Measurements from ENCODE around the gene SLC7A4.

Gene SLC7A4

DNA sequence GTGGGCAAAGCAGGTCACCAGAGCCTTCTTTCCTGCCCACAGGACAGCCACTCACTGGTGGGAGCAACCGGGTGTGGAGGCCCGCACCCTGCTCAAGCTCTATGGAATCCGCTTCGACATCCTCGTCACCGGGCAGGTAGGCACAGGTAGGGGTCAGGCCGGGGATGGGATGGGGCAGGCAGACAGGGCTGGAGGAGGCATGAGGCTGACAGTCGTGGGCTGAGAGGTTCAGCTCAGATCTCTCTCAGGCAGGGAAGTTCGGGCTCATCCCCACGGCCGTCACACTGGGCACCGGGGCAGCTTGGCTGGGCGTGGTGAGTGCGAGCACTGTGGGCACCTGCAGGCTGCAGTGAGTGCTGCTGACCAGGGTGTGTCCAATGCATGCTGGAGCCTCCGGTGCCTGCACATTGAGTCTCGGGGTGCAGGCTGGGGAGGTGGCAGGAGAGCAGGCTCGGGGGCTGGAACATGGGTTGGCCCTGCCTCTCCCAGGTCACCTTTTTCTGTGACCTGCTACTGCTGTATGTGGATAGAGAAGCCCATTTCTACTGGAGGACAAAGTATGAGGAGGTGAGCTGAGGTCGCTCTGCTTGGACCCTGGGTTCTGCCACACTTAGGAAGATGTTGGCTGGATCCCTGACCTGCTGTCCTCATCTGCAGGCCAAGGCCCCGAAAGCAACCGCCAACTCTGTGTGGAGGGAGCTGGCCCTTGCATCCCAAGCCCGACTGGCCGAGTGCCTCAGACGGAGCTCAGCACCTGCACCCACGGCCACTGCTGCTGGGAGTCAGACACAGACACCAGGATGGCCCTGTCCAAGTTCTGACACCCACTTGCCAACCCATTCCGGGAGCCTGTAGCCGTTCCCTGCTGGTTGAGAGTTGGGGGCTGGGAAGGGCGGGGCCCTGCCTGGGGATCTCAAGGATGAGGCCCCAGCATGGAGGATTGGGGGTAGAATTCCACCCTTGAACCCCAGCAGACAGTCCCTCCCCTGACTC is 6.3 kb downstream of the SLC7A4 start:
- TF ChIP-seq, protein P1, sequence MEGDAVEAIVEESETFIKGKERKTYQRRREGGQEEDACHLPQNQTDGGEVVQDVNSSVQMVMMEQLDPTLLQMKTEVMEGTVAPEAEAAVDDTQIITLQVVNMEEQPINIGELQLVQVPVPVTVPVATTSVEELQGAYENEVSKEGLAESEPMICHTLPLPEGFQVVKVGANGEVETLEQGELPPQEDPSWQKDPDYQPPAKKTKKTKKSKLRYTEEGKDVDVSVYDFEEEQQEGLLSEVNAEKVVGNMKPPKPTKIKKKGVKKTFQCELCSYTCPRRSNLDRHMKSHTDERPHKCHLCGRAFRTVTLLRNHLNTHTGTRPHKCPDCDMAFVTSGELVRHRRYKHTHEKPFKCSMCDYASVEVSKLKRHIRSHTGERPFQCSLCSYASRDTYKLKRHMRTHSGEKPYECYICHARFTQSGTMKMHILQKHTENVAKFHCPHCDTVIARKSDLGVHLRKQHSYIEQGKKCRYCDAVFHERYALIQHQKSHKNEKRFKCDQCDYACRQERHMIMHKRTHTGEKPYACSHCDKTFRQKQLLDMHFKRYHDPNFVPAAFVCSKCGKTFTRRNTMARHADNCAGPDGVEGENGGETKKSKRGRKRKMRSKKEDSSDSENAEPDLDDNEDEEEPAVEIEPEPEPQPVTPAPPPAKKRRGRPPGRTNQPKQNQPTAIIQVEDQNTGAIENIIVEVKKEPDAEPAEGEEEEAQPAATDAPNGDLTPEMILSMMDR (IDR thresholded peaks at IDR 0.05; ENCODE audit: low read depth, low read length) = no peak
- no peak for DNase-seq (ENCODE audit: low read depth in 2 of 2)
- no peak overlapping the region for H3K4me3 ChIP-seq (replicated peaks in 1 of 2; ENCODE audit: low read depth in 2 of 2, low read length in 2 of 2)

DNA sequence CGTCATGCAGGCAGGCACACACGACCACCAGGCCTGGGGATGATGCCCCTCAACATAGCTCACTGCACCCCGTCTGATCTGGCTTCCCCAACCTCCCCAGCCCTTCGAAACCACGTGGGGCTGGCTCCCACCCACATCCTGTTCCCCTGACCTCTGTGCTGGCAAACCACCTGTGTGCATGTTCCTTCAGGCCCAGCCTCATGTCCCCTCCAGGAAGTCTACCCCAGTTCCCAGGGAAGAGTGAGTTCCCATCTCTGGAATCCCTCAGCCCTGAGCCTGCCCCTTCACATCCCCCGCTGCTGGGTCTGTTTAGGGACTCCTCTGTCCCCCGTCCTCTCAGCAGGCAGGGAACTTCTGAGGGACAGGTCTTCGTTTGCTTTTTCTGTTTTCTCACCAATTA is 7.1 kb downstream of the SLC7A4 start:
- TF ChIP-seq, protein P1 (IDR thresholded peaks at IDR 0.05; ENCODE audit: low read depth, low read length) = no peak
- DNase-seq (ENCODE audit: low read depth in 2 of 2) = no peak
- no peak overlapping the region for H3K4me3 ChIP-seq (replicated peaks in 1 of 2; ENCODE audit: low read depth in 2 of 2, low read length in 2 of 2)

DNA sequence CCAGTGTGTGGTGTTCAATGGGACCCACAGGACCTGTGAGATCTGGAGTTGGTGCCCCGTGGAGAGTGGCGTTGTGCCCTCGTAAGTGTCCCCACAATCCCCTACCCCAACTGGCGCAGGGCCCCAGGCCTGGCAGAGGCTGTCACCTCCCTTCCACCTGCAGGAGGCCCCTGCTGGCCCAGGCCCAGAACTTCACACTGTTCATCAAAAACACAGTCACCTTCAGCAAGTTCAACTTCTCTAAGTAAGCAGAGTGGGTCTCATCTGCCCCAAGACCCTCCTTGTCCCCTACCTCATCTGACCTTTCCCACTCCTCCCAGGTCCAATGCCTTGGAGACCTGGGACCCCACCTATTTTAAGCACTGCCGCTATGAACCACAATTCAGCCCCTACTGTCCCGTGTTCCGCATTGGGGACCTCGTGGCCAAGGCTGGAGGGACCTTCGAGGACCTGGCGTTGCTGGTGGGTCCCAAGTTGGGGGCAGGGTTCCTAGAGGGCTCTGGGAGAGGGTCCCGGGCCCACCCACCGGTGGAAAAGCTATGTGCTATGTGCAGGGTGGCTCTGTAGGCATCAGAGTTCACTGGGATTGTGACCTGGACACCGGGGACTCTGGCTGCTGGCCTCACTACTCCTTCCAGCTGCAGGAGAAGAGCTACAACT is 9.3 kb downstream of the SLC7A4 start:
- DNase-seq (ENCODE audit: low read depth in 2 of 2) = no peak
- TF ChIP-seq, protein P1 (IDR thresholded peaks at IDR 0.05; ENCODE audit: low read depth, low read length) = no peak
- H3K4me3 ChIP-seq (replicated peaks in 1 of 2; ENCODE audit: low read depth in 2 of 2, low read length in 2 of 2) = no peak overlapping the region

DNA sequence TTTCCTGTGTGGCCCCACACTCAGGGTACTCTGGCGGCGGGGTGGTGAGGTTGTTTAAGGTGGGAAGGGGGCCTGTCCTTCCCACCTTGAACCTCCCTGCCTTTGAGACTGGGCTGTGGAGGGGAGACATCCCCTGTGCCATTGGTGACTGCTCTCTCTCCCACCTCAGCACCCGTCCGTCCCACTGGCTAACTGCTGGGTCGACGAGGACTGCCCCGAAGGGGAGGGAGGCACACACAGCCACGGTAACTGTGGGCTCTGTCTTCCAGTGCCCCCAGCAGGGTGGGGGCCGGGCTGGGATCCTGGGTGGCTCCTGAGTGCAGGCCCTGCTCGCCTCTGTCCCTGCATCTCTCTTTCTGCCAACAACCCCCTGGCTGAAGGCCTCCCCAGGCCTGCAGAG is 9.9 kb downstream of the SLC7A4 start:
- no peak overlapping the region for H3K4me3 ChIP-seq (replicated peaks in 1 of 2; ENCODE audit: low read depth in 2 of 2, low read length in 2 of 2)
- DNase-seq (ENCODE audit: low read depth in 2 of 2) = no peak
- TF ChIP-seq, protein P1 (IDR thresholded peaks at IDR 0.05; ENCODE audit: low read depth, low read length) = no peak

DNA sequence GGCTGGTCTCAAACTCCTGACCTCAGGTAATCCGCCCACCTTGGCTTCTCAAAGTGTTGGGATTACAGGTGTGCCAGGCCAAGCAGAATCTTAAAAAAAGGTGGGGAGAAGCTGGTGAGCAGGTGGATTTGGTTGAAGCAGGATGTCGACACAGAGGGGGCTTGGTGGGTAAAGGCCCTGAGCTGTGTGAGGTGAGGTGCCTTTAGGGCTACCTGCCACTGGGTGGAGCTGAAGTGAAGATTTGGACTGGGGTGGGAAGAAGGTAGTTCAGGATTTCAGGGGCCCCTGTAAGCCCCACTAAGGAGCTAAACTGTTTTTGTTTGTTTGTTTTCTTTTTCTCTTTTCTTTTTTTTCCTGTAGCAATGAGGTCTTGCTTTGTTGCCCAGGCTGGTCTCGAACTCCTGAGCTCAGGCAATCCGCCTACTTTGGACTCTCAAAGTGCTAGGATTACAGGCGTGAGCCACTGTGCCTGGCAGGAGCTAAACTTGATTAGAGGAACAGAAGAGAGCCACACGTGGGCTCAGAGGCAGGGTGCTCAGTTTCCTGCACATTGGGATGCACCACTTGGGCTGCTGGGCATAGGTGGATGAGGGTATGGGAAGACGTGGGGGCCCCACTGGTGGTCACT is 11.4 kb downstream of the SLC7A4 start:
- H3K4me3 ChIP-seq (replicated peaks in 1 of 2; ENCODE audit: low read depth in 2 of 2, low read length in 2 of 2) = no peak overlapping the region
- TF ChIP-seq, protein P1 (IDR thresholded peaks at IDR 0.05; ENCODE audit: low read depth, low read length) = peak; percentile 54
- DNase-seq (ENCODE audit: low read depth in 2 of 2) = peak; percentile 15 to 24

DNA sequence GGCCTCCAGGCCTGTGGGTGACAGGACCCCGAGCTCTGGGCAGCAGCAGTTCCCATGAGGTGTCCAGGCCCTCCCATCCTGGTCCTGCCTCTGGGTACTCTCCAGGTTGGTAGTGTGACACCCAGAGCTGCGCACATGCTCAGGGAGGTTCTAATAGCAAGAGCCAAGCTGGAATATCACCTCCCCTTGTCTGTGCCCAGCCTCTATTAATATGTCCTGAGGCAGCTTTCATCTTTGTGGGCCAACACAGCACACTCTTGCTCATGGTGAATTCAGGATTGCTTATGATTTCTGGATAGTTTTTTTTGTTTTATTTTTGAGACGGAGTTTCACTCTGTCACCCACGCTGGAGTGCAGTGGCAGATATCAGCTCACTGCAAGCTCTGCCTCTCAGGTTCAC is 14.0 kb downstream of the SLC7A4 start:
- no peak for DNase-seq (ENCODE audit: low read depth in 2 of 2)
- no peak overlapping the region for H3K4me3 ChIP-seq (replicated peaks in 1 of 2; ENCODE audit: low read depth in 2 of 2, low read length in 2 of 2)
- TF ChIP-seq, protein P1 (IDR thresholded peaks at IDR 0.05; ENCODE audit: low read depth, low read length) = no peak
